Umbilical cord (tissue), 2 donors: ENCODE measurements around the gene TEX54. TPM values are rescaled to one million over a fixed set of nuclear protein-coding genes. Genes with fewer than 3 reads are reported as not detected.
A peak's percentile ranks its signal among the peaks of the same experiment; 100 is the strongest.
"Not testable (repeated sequence)": the region's sequence is repeated elsewhere in the genome, so short reads cannot be mapped to it uniquely, and the experiment has no call there.

Experiments used
- DNase-seq: peaks from one replicate; pipeline ENCODE4 v3.0.0-alpha.2; 2015; ENCODE audit warnings: low spot score
- total RNA-seq: library from RNA; depleted of rRNA; stranded (reverse); fragments of >200 nt; gene quantifications from one replicate; pipeline ENCODE4 v1.2.3, GENCODE V29; 2014; ENCODE audit warnings: low replicate concordance; ENCODE audit not compliant: insufficient read depth

The TEX54 gene
- total RNA-seq, 1 donor from 2014 or later: not detected

- peak; percentile 98 for DNase-seq
Measured at GRCh38 chr11:62855571-62856332, 23.1 kb upstream of the TEX54 start.

GRCh38 chr11:62854825-62855570 lies 22.4 kb upstream of the TEX54 start:
- no peak for DNase-seq

DNA sequence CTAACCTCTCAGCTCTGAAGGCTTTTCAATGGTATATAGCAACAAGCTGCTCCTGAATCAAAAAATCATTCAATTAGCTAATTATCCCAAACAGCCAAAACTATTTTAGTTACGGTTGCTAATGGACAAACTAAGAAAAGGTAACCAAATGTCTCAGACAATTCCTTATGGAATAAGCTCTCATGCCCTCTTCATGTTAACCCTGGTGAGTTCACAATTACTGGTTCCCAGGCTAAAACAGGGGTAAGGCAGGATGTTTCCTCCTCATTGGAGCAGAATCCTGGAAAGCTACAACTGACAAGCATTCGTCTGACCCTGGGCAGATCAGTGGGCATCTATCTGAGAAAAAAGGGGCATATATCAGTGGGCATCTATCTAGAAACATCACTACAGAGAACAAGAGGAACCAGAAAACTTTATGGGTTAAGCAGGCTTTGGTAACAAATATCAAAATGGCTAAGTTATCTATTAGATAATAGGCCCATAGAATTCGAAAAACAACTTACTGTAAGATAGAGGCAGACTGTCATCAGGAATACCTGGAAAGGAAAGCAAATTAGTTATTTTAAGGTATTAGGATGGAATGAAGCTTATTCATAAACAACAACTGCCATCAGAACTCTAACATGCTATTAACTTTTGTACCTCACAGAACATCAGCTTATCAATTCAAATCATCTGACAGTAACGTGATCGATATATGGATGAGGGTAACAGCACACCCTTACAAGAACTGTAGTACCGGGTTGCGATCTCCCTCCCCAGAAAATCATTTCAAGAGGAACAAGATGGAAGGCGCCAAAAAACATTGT lies 21.6 kb upstream of the TEX54 start:
- no peak for DNase-seq

DNA sequence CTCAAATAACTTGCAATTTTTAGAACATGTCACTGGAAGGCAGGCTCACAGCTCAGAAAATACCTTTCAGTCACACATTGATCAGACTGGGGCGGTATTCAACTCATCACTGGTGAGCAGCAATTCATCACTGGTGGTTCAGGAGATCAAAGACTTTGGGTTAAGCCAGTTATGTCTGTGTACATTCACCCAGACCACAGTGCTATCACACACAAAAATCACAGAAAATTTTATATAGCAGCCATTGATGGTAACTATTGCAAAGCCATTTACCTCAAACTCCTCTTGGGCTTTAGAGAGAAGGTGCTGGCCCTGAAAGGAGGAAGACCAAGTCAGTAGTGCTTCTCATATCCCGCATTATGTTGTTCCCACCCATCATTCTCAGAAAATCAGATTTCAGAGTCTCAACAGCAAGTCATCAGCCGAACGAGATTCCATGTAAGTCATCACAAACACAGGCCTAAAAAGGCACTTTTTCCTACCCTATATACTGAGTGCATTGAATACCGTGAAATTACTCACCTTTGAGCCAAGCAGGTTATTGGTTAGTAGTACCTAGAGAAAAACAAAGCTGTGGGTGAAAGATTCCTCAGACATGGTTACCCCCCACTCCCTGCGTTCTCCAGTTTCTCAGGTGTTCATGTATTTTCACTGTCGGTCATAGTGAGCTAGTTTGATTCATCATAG lies 20.8 kb upstream of the TEX54 start:
- DNase-seq: no peak

DNA sequence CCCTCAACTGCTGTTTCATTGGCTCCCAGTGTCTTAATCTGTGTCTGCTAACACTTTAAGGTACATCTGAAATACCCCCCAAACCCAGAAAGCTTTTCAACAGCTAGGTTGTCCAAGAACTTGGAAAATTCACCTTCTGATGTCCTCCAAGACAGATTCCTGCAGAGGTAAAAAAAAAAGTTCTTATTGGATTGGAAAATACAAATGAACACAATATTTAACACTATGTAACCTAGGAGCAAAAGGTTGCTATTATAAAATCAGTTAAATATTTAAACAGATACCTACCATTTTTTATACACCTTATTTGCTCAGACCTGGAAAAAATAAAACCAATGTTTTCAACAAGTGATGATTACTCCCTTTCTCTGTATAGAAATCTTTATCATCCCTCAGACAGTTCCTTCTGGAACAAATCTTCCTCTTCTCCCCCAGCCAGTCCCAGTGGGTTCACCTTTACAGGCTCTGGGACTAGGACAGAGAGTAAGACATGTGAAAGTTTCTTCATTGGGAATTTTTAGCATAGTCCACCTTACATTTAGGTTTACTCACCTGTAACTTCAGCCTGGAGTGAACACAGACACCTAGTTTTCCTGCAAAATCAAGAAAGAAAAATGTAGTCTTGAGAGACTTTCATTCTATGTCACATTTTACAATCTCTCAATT lies 20.0 kb upstream of the TEX54 start:
- DNase-seq: no peak

DNA sequence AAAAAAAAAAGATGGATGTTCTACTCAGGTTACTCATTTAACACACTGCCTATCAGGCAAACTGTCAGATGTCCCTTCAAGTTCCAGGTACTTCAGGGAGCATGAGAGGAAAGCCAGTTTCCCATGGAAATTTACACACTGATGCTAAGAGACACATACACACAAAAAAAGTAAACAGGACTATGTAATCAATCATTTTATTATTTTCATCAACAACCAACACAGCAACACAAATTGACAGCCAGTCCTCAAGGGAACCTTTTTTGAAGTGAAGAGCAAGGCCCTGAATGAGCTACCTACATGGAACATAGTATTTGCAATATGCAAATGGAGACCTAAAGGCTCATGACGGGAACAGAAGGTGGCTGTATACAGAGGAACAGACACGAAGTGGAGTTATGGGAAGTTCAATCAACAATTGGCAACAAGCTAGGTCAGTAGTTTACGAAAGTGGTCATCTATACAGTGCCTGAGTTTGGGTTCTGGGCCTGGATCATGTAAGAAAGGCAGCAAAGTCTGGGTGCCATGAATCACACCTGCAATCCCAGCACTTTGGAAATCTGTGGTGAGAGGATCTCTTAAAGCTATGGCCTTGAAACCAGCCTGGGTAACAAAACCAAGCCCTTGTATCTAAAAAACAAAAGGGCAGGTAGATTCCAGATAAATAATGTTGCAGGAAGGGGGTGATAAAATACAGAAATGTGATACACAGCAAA lies 19.3 kb upstream of the TEX54 start:
- no peak for DNase-seq

GRCh38 chr11:62850911-62851806 lies 18.5 kb upstream of the TEX54 start:
- no peak for DNase-seq

GRCh38 chr11:62847767-62848314 lies 15.2 kb upstream of the TEX54 start:
- no peak for DNase-seq

DNA sequence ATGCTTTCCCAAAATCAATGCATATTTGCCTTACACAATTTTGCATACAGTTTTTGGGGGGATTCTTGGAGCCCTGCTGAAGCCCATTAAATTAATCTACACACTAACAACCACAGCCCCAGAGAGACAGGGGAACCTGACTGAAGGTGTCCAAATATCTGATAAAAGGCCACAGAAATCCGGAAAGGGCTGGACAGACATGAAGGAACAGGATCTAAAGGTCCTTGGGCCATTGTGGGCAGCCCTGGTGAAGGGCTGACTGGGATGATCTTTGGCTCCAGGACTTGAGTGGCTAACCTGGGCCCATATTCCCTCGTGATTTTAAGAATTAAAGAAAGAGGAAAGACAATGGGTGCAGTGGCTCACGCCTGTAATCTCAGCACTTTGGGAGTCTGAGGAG lies 13.5 kb upstream of the TEX54 start:
- no peak for DNase-seq

- DNase-seq: no peak
Measured at GRCh38 chr11:62844154-62844553, 11.5 kb upstream of the TEX54 start.

DNA sequence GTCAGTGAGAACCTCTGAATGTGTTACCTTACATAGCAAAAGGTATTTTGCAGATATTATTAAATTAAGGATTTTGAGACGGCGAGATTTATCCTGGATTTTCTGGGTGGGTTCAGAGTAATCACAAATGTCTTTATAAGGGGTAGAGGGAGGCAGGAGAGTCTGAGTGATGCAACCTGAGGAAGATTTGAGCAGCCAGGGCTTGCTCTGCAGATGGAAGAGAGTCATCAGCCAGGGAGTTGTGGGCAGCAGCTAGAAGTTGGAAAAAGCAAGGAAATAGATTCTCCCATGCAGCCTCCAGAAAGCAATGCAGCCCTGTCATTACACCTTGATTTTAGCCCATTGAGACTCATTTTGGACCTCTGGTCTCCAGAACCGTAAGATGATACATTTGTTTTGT lies 10.8 kb upstream of the TEX54 start:
- no peak for DNase-seq

DNA sequence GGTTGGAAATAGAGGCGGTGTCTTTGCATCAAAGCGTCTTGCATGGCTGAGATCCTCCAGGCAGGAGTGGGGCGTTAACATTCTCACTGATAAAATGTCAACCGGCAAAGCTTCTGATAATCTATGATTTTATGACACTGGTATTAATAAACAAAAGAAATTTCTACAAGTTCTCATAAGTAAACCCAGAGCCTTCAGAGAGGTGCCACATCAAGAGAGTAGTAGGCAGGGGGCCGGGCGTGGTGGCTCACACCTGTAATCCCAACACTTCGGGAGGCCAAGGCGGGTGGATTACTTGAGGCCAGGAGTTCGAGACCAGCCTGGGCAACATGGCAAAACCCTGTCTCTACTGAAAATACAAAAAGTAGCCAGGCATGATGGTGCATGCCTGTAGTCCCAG lies 10.2 kb upstream of the TEX54 start:
- DNase-seq: peak; percentile 42

GRCh38 chr11:62842171-62842741 lies 9.6 kb upstream of the TEX54 start:
- no peak for DNase-seq

- DNase-seq: peak; percentile 99
Measured at GRCh38 chr11:62841361-62842170, 8.9 kb upstream of the TEX54 start.

- not testable (repeated sequence) for DNase-seq
Measured at GRCh38 chr11:62840721-62841360, 8.2 kb upstream of the TEX54 start.

- peak; percentile 98 for DNase-seq
Measured at GRCh38 chr11:62839050-62839945, 6.7 kb upstream of the TEX54 start, which contains the start of gene WDR74. TSS of gene WDR74 (minus strand) at chr11:62839590. CDS start at chr11:62839570, 20 bp downstream.
